ENCODE measurements around the gene LMBR1L. TPM values are rescaled to one million over a fixed set of nuclear protein-coding genes. Genes with fewer than 3 reads are reported as not detected.

Gene LMBR1L
- polyA plus RNA-seq, 1 donor from 2014 or later: 344 TPM

GRCh38 chr12:49092086-49092815 is 18.4 kb downstream of the LMBR1L start:
- Histone ChIP-seq H3K9ac (ENCODE audit: low read length) (peak overlapping the region; percentile 64), H4K20me1 (ENCODE audit: insufficient read depth) (no peaks in the 10 kb centered on the region), H3K4me2 (ENCODE audit: low read length) (peak overlapping the region; percentile 76), H3K27me3 (ENCODE audit: insufficient read depth, low read depth, low read length) (peaks cover 72% of the 10 kb centered on the region), H3K4me3 (ENCODE audit: low read length) (peak overlapping the region; percentile 72), H3K79me2 (replicated peaks; ENCODE audit: insufficient read depth, low read length) (no peaks in the 10 kb centered on the region), H3K36me3 (ENCODE audit: insufficient read depth, low read length) (no peaks in the 10 kb centered on the region), H2AFZ (ENCODE audit: low read depth, low read length) (no peak overlapping the region), H3K9me3 (ENCODE audit: low read length) (no peaks in the 10 kb centered on the region), H3K9me2 (ENCODE audit: insufficient read depth, low read length) (no peaks in the 10 kb centered on the region), H3K27ac (ENCODE audit: low read length) (no peak overlapping the region), H3F3A (ENCODE audit: insufficient read depth, low read length, poor library complexity, severe bottlenecking) (no peaks in the 10 kb centered on the region)
- TF ChIP-seq SMC3 (conservative IDR thresholded peaks at IDR 0.05; ENCODE audit: poor library complexity): peak; percentile 68
- peak; percentile 69 for TF ChIP-seq RAD21 (conservative IDR thresholded peaks at IDR 0.05)
- TF ChIP-seq EZH2 (IDR thresholded peaks at IDR 0.05; ENCODE audit: borderline replicate concordance, insufficient read depth, low read length, poor library complexity, severe bottlenecking): no peak
- peak; percentile 45 for TF ChIP-seq MXI1 (conservative IDR thresholded peaks at IDR 0.05; ENCODE audit: poor library complexity, severe bottlenecking)
- peak; percentile 79 for TF ChIP-seq CTCF (IDR thresholded peaks at IDR 0.05; ENCODE audit: poor library complexity, severe bottlenecking)
- TF ChIP-seq EP300 (conservative IDR thresholded peaks at IDR 0.05; ENCODE audit: poor library complexity, severe bottlenecking): no peak
- TF ChIP-seq POLR2AphosphoS5 (IDR thresholded peaks at IDR 0.05): peak; percentile 55
- no peak for TF ChIP-seq REST (IDR thresholded peaks at IDR 0.05; ENCODE audit: borderline replicate concordance)
- no peak for TF ChIP-seq TAF1 (IDR thresholded peaks at IDR 0.05; ENCODE audit: low read depth)

GRCh38 chr12:49091836-49092085 is 18.9 kb downstream of the LMBR1L start:
- Histone ChIP-seq H3K27ac (ENCODE audit: low read length) (no peak overlapping the region), H3K27me3 (ENCODE audit: insufficient read depth, low read depth, low read length) (peaks cover 73% of the 10 kb centered on the region), H3K9ac (ENCODE audit: low read length) (peak overlapping the region; percentile 64), H3F3A (ENCODE audit: insufficient read depth, low read length, poor library complexity, severe bottlenecking) (no peaks in the 10 kb centered on the region), H3K79me2 (replicated peaks; ENCODE audit: insufficient read depth, low read length) (no peaks in the 10 kb centered on the region), H2AFZ (ENCODE audit: low read depth, low read length) (no peak overlapping the region), H3K4me2 (ENCODE audit: low read length) (peak overlapping the region; percentile 76), H3K9me2 (ENCODE audit: insufficient read depth, low read length) (no peaks in the 10 kb centered on the region), H4K20me1 (ENCODE audit: insufficient read depth) (no peaks in the 10 kb centered on the region), H3K9me3 (ENCODE audit: low read length) (no peaks in the 10 kb centered on the region), H3K36me3 (ENCODE audit: insufficient read depth, low read length) (no peaks in the 10 kb centered on the region), H3K4me3 (ENCODE audit: low read length) (peak overlapping the region; percentile 72)
- TF ChIP-seq EZH2 (IDR thresholded peaks at IDR 0.05; ENCODE audit: borderline replicate concordance, insufficient read depth, low read length, poor library complexity, severe bottlenecking): no peak
- TF ChIP-seq MXI1 (conservative IDR thresholded peaks at IDR 0.05; ENCODE audit: poor library complexity, severe bottlenecking): no peak
- TF ChIP-seq RAD21 (conservative IDR thresholded peaks at IDR 0.05): no peak
- no peak for TF ChIP-seq EP300 (conservative IDR thresholded peaks at IDR 0.05; ENCODE audit: poor library complexity, severe bottlenecking)
- TF ChIP-seq CTCF (IDR thresholded peaks at IDR 0.05; ENCODE audit: poor library complexity, severe bottlenecking): no peak
- no peak for TF ChIP-seq SMC3 (conservative IDR thresholded peaks at IDR 0.05; ENCODE audit: poor library complexity)
- no peak for TF ChIP-seq POLR2AphosphoS5 (IDR thresholded peaks at IDR 0.05)
- no peak for TF ChIP-seq TAF1 (IDR thresholded peaks at IDR 0.05; ENCODE audit: low read depth)
- TF ChIP-seq REST (IDR thresholded peaks at IDR 0.05; ENCODE audit: borderline replicate concordance): no peak

Measured in neural cell (in vitro differentiated cells).